KMS-11 (cell line): Measurements from ENCODE around the gene AMER1.

Source experiments
- H2AFZ ChIP-seq: fragments of 200-600 bp; sonication (generic); 2 replicates; pipeline ENCODE4 v1.6.1; 2016; ENCODE audit warnings: antibody characterized with exemption, mixed run types, low read depth
- H3K27ac ChIP-seq: fragments of 200-600 bp; sonication (generic); 2 replicates; pipeline ENCODE4 v1.6.1; 2016; ENCODE audit warnings: mild to moderate bottlenecking, mixed run types
- H3K27me3 ChIP-seq: fragments of 200-600 bp; sonication (generic); 2 replicates; pipeline ENCODE4 v1.6.1; 2017; ENCODE audit warnings: mild to moderate bottlenecking, low read depth, mixed run types, moderate library complexity; ENCODE audit not compliant: insufficient read depth
- H3K36me3 ChIP-seq: fragments of 200-600 bp; sonication (generic); 2 replicates; pipeline ENCODE4 v1.6.1; 2017; ENCODE audit warnings: mild to moderate bottlenecking, mixed run types; ENCODE audit not compliant: insufficient read depth
- H3K4me1 ChIP-seq: fragments of 200-600 bp; sonication (generic); 2 replicates; pipeline ENCODE4 v1.6.1; 2016; ENCODE audit warnings: mild to moderate bottlenecking, low read depth, mixed run types; ENCODE audit not compliant: poor library complexity, severe bottlenecking
- H3K4me2 ChIP-seq: fragments of 200-600 bp; sonication (generic); 2 replicates; pipeline ENCODE4 v1.7.0; 2016; ENCODE audit warnings: mild to moderate bottlenecking, mixed run types
- H3K4me3 ChIP-seq: fragments of 200-600 bp; sonication (generic); IDR thresholded peaks from 2 replicates; pipeline ENCODE4 v1.6.1; 2017; ENCODE audit warnings: low read depth, low read length, mixed read lengths; ENCODE audit not compliant: insufficient read depth
- H3K79me2 ChIP-seq: fragments of 200-600 bp; sonication (generic); 2 replicates; pipeline ENCODE4 v1.6.1; 2016; ENCODE audit warnings: low read depth, mixed run types; ENCODE audit not compliant: insufficient read depth
- H3K9ac ChIP-seq: fragments of 200-600 bp; sonication (generic); 2 replicates; pipeline ENCODE4 v1.6.1; 2016; ENCODE audit warnings: mild to moderate bottlenecking, mixed run types
- H4K20me1 ChIP-seq: fragments of 200-600 bp; sonication (generic); 2 replicates; pipeline ENCODE4 v1.6.1; 2016; ENCODE audit warnings: mild to moderate bottlenecking, mixed run types; ENCODE audit not compliant: insufficient read depth
- TF ChIP-seq, protein P1 (sequence below): fragments of 200-600 bp; sonication (generic); conservative IDR thresholded peaks from 2 replicates; pipeline ENCODE4 v1.6.1; 2017; ENCODE audit warnings: low read depth, mild to moderate bottlenecking, antibody characterized with exemption, low read length, moderate library complexity, mixed read lengths

AMER1 gene

DNA sequence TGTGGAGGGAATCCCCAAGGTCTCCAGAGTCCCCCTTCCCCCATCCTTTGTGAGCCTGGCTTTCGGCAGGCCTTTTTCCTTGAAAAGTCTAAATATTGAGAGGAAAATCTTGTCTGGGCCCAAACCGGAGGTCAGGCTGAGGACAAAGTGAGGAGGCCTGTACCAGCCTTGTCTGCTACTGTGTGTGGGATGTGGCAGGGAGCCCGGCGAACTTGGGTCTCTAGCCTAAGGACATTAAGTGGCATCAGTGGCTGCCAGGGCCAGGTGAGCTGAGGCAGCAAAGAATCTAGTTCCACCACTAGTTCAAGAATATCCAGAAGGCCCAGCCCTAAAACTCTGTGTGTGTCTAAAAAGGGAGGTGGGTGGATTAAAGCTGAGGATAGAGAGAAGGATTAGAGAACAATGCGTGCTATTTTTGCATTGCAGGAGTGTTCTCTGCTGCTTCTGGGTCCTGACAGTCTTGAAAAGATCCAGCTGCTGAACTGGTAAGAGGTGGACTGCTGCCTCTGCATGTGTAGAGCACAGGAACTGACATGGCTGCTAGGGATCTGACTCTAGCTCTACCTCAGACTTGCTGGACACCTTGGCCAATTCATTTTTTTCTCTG, 1.2 kb upstream of the AMER1 start:
- TF ChIP-seq, protein P1, sequence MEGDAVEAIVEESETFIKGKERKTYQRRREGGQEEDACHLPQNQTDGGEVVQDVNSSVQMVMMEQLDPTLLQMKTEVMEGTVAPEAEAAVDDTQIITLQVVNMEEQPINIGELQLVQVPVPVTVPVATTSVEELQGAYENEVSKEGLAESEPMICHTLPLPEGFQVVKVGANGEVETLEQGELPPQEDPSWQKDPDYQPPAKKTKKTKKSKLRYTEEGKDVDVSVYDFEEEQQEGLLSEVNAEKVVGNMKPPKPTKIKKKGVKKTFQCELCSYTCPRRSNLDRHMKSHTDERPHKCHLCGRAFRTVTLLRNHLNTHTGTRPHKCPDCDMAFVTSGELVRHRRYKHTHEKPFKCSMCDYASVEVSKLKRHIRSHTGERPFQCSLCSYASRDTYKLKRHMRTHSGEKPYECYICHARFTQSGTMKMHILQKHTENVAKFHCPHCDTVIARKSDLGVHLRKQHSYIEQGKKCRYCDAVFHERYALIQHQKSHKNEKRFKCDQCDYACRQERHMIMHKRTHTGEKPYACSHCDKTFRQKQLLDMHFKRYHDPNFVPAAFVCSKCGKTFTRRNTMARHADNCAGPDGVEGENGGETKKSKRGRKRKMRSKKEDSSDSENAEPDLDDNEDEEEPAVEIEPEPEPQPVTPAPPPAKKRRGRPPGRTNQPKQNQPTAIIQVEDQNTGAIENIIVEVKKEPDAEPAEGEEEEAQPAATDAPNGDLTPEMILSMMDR = no peak
- Histone ChIP-seq H4K20me1 (no peaks in the 10 kb centered on the region), H3K27ac (peak overlapping the region; percentile 88), H3K27me3 (no peaks in the 10 kb centered on the region), H3K36me3 (no peaks in the 10 kb centered on the region), H3K4me2 (peak overlapping the region; percentile 58), H3K4me3 (no peak overlapping the region), H3K79me2 (peaks cover 24% of the 10 kb centered on the region), H3K9ac (peak overlapping the region; percentile 63), H3K4me1 (peaks cover 30% of the 10 kb centered on the region), H2AFZ (peak overlapping the region; percentile 55)

DNA sequence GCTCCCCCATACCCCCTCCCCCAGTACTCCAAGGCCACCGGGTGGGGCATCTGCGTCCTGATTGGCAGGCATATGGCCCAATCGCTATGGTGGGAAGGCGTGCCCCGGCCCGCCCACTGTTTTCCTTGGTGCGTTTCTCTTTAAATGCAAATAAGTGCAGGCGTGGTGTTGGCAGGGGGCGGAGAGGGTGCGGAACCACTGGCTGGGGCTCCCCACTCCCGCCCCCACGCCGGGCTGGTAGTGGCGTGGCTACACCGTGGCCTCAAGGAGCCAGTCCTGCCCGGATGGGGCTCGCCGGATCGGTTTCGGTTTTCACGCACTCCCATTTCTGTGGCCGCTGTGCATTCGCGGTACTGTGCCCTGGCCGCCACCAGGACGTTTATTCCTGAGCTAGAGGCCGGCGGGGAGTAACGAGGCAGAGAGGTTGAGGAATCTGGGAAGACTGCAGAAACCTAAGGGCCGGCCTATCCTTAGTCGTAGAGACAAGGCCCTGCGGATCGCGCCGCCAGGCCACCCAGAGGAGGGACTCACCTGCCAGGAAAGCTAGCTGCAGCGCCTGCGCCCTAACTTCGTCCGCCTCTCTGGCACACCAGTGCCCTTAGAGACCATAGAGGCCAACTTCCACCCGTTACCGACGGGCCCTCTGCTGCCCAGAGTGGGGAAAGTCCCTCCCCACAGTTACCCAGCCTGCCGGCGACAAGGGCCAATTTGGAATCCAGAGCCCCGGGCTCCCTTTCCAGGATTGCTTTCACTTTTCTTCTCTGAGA, 410 bp upstream of the AMER1 start:
- TF ChIP-seq, protein P1 = no peak
- H2AFZ ChIP-seq = peak overlapping the region; percentile 55
- H3K9ac ChIP-seq = peak overlapping the region; percentile 63
- no peaks in the 10 kb centered on the region for H3K27me3 ChIP-seq
- no peaks in the 10 kb centered on the region for H3K36me3 ChIP-seq
- no peak overlapping the region for H3K4me3 ChIP-seq
- no peaks in the 10 kb centered on the region for H4K20me1 ChIP-seq
- peak overlapping the region; percentile 88 for H3K27ac ChIP-seq
- peaks cover 24% of the 10 kb centered on the region for H3K79me2 ChIP-seq
- peak overlapping the region; percentile 58 for H3K4me2 ChIP-seq
- H3K4me1 ChIP-seq = peaks cover 30% of the 10 kb centered on the region

DNA sequence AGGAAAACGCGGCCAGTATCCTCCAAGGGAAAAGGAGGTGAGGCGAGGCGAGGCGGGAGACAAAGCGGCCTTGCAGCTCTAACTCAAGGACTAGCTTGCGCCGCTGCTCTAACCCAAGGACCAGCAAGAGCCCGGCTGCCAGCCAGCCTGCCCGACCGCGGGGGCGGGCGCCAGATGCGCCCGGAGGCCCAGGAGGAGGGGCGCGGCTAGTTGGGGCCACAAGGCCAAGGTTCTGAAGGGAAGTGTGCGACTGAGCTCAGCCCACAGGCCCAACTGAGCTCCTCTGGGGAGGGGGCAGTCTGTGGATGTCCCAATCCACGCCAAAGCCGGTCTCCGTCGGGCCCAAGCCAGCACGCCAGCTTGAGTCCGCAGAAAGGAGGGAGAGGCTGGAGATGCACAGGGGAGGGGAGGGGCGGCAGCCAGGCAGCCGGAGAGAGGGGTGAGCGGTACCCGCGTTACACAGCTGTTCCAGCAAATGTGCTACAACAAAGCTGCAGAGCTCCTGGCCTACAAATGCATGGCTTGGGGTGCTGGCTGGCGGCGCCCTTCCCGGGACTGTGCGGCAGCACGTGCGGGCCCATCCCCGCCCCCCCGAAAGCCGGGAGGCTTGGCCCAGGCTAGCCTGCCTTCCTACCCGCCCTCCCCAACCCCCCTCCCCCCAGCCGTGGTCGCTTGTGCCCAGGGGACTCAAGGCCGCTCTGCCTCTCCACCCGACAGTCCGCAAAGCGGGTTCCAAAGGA, 637 bp downstream of the AMER1 start:
- Histone ChIP-seq H2AFZ (peak overlapping the region; percentile 49; the same call in 1 of the 2 replicates), H3K36me3 (no peaks in the 10 kb centered on the region), H3K79me2 (peaks cover 24% of the 10 kb centered on the region), H3K27ac (peak overlapping the region; percentile 88), H4K20me1 (no peaks in the 10 kb centered on the region), H3K9ac (peak overlapping the region; percentile 68), H3K4me2 (peak overlapping the region; percentile 73), H3K4me1 (peaks cover 30% of the 10 kb centered on the region), H3K4me3 (no peak overlapping the region), H3K27me3 (no peaks in the 10 kb centered on the region)
- TF ChIP-seq, protein P1 = no peak

DNA sequence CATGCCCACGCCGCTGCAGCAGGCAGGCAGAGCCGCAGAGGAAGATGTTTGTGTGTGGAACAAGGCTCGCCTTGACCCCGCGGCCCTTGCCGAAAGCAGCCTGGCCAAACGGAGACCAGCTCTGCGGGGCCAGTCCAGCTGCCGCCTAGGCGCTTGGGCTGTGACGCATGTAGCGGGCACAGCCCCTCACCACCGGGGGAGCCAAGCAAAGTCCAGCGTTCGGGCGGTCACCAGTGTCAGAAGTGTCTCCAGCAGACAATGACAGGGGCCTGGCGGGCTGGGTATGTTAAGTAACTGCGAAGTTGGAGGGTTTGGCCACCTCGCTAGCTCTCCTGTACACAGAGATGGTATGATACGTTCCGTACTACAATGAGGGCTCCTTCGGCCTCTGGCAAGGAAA, 1.3 kb downstream of the AMER1 start:
- H3K79me2 ChIP-seq = peaks cover 24% of the 10 kb centered on the region
- no peak overlapping the region for H3K4me3 ChIP-seq
- TF ChIP-seq, protein P1 = no peak
- no peaks in the 10 kb centered on the region for H4K20me1 ChIP-seq
- no peak overlapping the region for H2AFZ ChIP-seq
- no peaks in the 10 kb centered on the region for H3K27me3 ChIP-seq
- no peaks in the 10 kb centered on the region for H3K36me3 ChIP-seq
- peak overlapping the region; percentile 68; the same call in 1 of the 2 replicates for H3K9ac ChIP-seq
- H3K4me1 ChIP-seq = peaks cover 30% of the 10 kb centered on the region
- peak overlapping the region; percentile 73 for H3K4me2 ChIP-seq
- no peak overlapping the region; the same call in 1 of the 2 replicates for H3K27ac ChIP-seq
